ENCODE results near the gene PDE4D.
"Not testable (repeated sequence)": the region's sequence is repeated elsewhere in the genome, so short reads cannot be mapped to it uniquely, and the experiment has no call there.

The PDE4D gene

DNA sequence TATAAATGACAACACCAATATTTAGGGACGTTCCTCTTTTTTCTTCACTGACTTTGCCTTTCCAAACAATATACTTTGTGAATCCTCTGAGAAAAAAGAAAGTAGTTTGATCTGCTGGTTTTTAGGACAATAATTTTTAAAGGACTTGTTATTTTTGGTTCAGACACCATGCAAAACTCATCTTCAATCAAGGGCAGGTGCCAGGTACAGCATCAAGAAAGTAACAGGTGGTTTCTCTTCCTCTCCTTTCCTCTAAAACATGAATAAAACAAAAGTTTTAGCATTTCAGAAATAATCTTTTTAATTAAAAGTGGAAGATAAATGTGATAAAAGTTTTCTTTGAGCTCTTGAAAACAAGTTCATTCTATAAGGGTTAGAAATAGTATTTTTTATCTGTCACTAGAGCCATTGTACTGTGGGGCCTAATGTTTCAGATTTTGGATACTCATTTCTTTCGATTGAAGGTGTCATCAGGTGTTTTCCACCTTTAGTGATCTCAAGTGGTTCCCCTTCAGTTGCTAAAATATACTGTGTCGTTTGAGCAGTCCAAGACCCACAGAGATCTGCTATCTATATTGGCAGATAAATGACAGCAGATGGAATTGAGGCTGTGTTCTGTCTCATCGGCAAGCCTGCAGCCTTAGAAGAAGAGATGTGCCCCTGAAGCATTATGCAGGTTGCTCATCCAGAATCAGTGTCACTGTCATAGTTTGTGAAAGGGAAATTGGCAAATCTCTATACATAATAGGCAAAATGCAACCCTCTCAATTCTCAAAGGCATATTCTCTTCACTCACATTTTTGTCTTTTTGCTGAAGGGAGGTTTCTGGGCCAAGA lies 499.7 kb downstream of the PDE4D start:
- no peak for DNase-seq

- DNase-seq: no peak
Measured at GRCh38 chr5:59391576-59391975, 501.9 kb downstream of the PDE4D start.

DNA sequence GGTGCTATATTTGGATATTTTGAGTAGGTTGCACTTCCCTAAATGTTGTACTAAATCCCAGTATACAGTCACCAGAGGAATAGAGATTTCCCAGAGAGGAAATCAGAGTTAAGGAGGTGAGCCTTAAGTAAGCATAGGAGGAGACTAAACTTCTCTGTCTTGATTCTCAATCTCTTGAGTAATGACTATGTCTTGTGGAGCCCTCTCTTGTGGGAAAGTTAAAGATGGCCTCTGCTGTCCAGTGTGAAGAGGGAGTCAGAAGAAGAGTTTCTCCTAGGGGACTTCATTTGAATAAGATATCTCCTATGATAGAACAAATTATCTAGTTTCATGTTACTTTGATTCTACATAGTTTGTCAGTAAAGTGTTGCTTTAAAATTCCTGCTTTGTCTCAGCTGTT lies 502.5 kb downstream of the PDE4D start:
- no peak for DNase-seq

- no peak for DNase-seq
Measured at GRCh38 chr5:59390074-59390659, 503.4 kb downstream of the PDE4D start.

DNA sequence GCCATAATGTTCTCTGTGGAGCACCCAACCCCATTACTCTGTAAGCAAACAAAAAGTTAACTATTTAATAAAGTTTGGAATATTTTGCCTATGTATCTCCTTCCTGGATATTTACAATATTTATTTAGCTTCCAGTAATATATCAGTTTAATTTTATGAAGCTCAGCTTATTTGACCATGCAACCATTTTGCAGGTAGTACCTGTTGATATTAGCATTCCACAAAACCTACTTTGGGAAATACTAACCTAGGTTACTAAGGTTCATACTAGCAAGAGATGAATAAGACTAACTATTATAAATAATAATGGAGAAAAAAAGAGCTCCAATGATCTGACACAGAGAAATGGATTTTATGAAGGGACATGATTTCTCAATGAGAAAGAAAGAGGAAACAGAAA lies 506.4 kb downstream of the PDE4D start:
- DNase-seq: no peak

DNA sequence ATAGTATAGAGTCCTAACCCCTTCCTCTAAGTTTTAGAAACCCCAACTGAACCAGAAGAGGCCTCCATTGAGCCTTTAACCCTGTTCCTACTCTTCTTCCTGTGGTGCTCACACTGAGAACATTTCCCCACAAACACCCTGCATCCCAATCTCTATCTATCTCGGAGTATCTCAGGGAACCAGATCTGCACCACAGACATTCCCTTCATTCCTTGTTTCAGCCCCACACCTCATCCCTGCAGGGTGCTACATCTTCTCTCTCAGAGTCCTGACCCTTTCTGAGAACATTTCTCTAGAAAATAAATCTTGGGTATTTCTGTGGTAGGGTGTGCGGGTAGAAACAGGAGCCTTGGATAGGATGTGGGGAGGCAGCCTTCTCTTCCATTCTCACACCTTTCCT lies 507.8 kb downstream of the PDE4D start:
- no peak for DNase-seq

- no peak for DNase-seq
Measured at GRCh38 chr5:59380350-59380951, 513.1 kb downstream of the PDE4D start.

DNA sequence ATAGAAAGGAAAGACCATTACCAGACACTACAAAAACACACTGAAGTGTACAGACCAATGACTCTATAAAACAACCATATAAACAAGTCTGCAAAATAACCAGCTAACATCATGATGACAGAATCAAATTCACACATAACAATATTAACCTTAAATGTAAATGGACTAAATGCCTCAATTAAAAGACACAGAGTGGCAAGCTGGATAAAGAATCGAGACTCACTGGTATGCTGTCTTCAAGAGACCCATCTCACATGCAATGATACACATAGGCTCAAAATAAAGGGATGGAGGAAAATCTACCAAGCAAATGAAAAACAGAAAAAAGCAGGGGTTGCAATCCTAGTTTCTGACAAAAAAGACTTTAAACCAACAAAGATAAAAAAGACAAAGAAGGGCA lies 519.5 kb downstream of the PDE4D start:
- not testable (repeated sequence) for DNase-seq

DNA sequence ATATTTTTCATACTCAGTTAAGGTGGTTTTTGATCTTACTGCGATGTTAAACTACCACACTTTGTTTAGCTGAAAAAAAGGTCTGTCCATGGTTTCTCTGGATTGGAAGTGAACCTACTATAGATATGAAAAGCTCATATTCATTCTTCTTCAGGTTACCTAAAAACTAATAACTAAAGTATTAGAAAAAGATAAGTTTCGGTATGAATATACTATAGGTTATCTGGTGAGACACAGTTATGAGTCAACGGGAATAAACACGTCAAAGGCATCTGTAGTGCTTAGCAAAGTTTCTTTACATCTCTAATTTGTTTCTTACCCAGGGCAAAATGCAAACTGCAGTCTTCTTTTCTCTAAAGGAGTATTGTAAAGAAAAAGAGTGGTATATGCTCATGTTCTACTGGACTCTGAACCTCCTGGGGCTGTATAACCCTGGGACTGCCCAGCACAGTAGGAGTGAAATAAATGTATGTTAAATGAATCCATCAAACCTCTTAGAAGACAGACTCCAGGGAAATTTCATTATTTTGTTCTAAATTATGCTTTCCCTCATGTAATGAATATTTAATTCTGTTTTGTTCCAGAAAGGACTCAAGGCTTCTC lies 521.9 kb downstream of the PDE4D start:
- no peak for DNase-seq

- no peak for DNase-seq
Measured at GRCh38 chr5:59368951-59369350, 524.6 kb downstream of the PDE4D start.

DNA sequence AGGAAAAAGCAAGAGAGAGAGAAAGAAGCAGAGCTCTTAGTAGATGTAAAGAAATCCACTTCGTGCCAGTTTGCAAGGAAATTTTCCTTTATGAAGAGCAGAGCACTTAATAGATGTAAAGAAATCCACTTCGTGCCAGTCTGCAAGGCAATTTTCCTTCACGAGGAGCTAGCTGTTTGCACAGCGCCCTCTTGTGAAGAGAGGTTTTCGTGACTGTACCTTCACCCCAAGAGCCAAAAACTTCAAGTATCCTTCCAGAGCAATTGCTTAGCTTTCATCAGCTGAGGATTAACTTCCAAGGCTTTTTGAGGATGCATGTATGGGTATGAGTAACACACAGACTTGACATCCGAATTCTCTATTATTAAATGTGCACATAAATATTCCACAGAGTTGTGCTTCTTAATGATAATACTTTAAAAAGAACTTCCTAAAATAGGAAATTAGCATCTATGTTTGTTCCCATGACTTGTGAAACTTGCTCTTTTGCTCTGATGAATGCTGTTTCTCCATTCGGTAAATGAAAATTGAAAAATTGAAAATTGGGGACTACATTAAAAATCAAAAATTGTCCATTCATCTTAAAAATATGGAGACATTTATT lies 525.6 kb downstream of the PDE4D start:
- peak; percentile 68 for DNase-seq

DNA sequence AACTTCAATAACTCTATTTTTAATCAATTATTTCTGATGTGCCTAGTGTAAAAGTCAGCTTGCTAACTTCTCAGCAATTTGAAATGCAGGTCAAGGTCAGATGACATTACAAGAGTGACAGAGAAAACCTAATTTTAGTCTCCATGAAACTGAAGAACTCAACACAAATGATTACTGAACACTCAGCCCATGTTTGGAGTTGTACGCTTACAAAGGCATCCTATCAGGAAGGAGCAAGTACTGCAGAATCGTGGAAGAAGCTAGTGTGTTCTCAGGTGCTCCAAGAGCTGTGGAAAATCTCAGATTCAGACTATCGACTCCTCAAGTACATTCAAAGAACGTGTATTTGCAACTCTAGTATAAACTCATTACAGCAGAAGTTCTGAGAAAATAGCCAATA lies 526.7 kb downstream of the PDE4D start:
- DNase-seq: no peak

DNA sequence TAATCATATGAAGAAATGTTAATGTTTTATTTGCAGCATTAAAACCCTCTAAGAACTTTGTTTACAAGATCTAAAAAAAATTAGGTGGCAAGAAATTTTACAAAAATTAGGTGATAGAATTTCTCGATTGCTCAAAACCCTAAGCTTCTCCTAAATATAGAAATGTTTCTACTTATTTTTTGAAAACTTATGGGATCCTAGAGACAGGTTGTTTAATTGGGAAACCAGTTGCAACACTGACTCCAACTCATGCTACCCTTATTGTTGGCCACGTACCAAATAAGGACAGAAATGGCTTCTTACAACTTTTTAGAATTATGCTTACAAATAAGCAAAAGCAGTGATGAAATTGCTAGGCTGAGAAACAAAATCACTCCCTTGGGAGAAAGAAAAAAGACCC lies 531.1 kb downstream of the PDE4D start:
- DNase-seq: no peak

- no peak for DNase-seq
Measured at GRCh38 chr5:59361454-59361853, 532.1 kb downstream of the PDE4D start.

DNA sequence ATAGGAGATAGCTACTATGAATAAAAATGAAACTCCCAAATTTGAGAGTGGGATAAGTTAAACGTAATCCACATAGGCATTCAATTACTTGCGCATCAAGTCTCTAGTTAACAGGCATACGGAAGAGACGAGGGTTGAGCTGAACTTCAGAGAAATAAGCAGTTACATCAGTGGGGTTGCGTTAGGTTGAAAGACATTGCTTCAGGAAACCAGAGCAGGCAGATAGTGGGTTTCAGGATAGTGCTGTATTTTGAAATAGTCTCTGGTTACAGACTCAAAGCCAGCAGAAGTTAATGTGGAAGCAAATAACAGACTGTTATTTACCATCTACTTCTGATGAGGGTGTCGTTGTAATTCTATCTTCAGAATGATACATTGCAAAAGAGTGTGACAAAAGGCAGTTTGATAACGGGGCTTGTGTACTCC lies 533.4 kb downstream of the PDE4D start:
- DNase-seq: no peak

DNA sequence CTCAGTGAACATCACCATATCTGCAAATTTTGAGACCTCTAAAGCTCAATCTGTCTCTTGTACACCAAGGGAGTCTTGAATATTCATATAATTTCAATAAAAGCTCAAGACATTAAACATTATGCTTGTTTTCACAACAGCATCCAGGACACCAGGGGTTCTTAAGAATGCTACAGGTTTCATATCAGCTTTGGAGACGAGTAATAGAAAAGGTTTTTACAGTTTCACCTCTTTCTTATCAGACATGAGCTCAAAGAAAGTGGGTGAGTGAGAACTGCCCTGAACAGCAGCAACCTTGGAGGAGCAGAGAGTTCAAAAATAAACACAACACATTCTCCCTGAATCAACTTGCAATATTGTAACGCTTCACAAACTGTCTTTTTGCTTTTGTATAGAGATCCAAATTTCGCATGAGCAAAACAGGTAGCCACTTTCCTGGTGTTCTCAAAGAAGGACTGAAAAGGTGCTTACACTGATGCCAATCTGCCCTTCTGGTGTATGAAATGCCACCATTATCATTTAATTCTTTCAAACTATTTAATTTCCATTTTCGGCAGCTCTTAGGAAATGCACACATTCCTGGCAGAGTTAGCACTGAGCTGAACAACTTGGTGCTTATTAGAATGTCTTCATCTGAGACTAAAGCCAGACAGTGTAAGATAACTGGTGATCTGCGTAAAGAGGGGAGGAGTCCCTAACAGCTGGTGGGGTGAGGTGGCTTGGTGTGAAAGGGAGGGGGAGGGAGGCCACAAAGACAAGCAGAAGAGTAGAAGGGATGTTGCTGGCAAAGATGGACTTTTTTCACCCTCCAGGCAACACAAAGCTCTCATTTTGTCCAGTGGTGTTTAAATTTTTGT lies 535.3 kb downstream of the PDE4D start:
- DNase-seq: no peak

DNA sequence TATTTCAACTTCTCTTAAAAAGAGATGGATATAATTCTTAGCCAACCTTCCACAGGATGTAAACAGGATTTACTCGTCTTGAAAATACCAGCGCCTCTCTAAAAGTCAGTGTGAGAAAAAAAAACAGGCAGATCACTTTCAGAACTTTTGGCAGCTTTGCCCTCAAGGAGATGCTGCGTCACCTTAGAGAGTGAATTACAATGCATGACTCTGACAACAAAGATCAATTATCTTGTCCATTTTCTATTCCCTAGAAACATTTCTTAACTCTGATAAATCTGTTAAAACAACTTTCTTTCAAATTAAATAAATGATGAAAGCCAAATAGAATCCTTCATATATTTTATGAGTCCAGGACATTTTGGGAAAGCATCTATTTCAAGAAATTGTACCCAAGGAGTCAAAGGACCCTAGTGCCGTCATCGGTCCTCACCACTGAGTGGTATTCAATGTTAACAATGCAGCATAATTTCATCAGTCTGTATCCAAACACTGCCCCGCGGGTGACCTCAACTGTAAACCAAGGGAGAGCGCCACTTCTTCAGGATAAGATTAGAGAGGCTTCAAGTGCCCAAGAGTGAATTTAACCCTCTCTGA lies 536.0 kb downstream of the PDE4D start:
- no peak for DNase-seq

DNA sequence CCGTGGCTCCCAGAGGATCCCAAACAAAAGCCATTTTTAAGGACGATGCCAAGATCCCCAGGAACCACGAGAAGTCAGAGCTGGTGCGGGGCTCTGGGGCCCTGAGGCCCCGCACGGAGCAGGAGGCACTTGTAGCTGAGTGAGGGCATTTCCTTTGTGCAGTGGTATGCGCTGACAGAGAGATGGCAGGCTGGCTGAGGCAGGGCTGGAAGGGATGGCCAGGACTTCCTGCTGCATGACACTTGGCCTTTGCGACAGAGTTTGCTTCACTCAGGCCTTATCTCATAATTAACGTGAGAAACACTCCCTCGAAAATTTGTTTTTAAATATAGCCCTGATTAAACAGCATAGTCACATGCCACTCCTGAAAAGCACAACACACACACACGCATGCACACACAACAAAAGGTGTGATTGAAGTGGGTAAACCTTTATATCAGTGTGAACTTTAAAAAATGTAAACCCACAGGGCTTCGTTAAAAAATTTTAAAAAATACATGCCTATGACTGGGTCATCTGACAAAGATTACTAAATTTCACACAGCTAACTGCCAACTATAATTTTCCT lies 536.6 kb downstream of the PDE4D start:
- DNase-seq: no peak

GRCh38 chr5:59354811-59355210 lies 538.7 kb downstream of the PDE4D start:
- no peak for DNase-seq

- DNase-seq: no peak
Measured at GRCh38 chr5:59354274-59354673, 539.3 kb downstream of the PDE4D start.

GRCh38 chr5:59351076-59351794 lies 542.3 kb downstream of the PDE4D start:
- no peak for DNase-seq

Measured in left hindlimb (tissue), 1 donor.